ENCODE results near the gene FOSL1. TPM values are rescaled to one million over a fixed set of nuclear protein-coding genes. Genes with fewer than 3 reads are reported as not detected.

Gene FOSL1
- total RNA-seq, 1 donor from 2014 or later = 37.9 TPM

DNA sequence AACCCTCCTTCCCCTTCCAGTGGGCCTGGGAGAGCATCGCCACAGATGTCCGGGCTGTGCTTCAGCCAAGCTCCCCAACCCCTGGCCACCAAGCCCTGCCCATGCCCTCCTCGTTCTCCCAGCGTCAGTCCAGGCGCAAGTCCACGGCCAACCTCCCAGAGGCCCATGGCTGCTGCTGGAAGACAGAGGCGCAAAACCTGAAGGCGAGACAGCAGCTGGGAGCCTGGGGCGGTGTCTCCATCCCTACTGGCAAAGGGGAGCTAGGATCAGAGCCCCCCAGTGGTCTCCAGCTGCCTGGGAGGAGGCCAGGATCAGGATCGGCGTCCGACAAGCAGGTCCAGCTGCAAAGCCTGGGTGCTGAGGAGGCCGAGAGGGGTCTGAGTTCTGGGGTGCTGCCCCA is 46.9 kb upstream of the FOSL1 start:
- Mint-ChIP-seq H3K9me3 (ENCODE audit: unreplicated experiment) (no peaks in the 10 kb centered on the region), H3K4me1 (ENCODE audit: low read depth, unreplicated experiment) (peaks cover 2% of the 10 kb centered on the region), H3K4me3 (ENCODE audit: unreplicated experiment) (no peak overlapping the region), H3K27me3 (ENCODE audit: low read depth, unreplicated experiment) (peaks cover 8% of the 10 kb centered on the region), H3K27ac (ENCODE audit: unreplicated experiment) (no peak overlapping the region), H3K36me3 (ENCODE audit: low read depth, unreplicated experiment) (no peaks in the 10 kb centered on the region)
- Histone ChIP-seq H3K36me3 (ENCODE audit: insufficient read depth, low read length) (no peaks in the 10 kb centered on the region), H2AFZ (ENCODE audit: low read depth, low read length) (no peak overlapping the region), H3K27me3 (ENCODE audit: insufficient read depth, low read length) (no peaks in the 10 kb centered on the region), H3K4me3 (ENCODE audit: insufficient read depth, low read depth, low read length) (no peak overlapping the region), H3K9me3 (ENCODE audit: insufficient read depth, low read depth, low read length) (no peaks in the 10 kb centered on the region), H3K79me2 (ENCODE audit: insufficient read depth, low read length) (no peaks in the 10 kb centered on the region), H3K4me1 (ENCODE audit: insufficient read depth, low read length) (peaks cover under 1% of the 10 kb centered on the region), H3K9ac (ENCODE audit: low read length) (no peak overlapping the region), H4K20me1 (ENCODE audit: insufficient read depth, low read length) (no peaks in the 10 kb centered on the region), H3K4me2 (ENCODE audit: low read length) (no peak overlapping the region), H3K27ac (ENCODE audit: low read depth, low read length) (no peak overlapping the region)
- no peak for FAIRE-seq
- no peak for DNase-seq (ENCODE audit: low read depth)
- TF ChIP-seq EZH2 (IDR thresholded peaks at IDR 0.05; ENCODE audit: insufficient read depth, low read length) = no peak
- TF ChIP-seq, protein P1, sequence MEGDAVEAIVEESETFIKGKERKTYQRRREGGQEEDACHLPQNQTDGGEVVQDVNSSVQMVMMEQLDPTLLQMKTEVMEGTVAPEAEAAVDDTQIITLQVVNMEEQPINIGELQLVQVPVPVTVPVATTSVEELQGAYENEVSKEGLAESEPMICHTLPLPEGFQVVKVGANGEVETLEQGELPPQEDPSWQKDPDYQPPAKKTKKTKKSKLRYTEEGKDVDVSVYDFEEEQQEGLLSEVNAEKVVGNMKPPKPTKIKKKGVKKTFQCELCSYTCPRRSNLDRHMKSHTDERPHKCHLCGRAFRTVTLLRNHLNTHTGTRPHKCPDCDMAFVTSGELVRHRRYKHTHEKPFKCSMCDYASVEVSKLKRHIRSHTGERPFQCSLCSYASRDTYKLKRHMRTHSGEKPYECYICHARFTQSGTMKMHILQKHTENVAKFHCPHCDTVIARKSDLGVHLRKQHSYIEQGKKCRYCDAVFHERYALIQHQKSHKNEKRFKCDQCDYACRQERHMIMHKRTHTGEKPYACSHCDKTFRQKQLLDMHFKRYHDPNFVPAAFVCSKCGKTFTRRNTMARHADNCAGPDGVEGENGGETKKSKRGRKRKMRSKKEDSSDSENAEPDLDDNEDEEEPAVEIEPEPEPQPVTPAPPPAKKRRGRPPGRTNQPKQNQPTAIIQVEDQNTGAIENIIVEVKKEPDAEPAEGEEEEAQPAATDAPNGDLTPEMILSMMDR (IDR thresholded peaks at IDR 0.05; ENCODE audit: insufficient read depth, low read depth, low read length) = no peak

DNA sequence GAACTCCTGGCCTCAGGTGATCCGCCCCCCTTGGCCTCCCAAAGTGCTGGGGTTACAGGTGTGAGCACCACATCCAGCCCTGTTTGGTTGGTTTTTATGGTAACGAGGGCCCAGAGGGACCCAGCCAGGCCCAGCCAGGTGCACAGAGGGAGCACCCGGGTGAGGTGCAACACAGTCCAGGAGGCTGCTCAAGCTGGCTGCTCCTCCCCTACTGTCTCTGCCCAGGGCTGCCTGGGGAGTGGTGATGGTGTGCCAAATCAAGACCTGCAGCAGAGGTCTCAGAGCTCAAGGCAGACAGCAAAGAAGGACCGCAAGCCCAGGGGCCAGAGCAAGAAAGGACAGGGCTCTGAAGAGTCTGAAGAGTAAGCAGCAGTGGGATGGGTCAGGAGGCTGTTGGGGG is 46.5 kb upstream of the FOSL1 start:
- TF ChIP-seq, protein P1 (IDR thresholded peaks at IDR 0.05; ENCODE audit: insufficient read depth, low read depth, low read length) = no peak
- TF ChIP-seq EZH2 (IDR thresholded peaks at IDR 0.05; ENCODE audit: insufficient read depth, low read length) = no peak
- Histone ChIP-seq H3K27me3 (ENCODE audit: insufficient read depth, low read length) (no peaks in the 10 kb centered on the region), H3K4me2 (ENCODE audit: low read length) (no peak overlapping the region), H3K36me3 (ENCODE audit: insufficient read depth, low read length) (no peaks in the 10 kb centered on the region), H2AFZ (ENCODE audit: low read depth, low read length) (no peak overlapping the region), H3K4me1 (ENCODE audit: insufficient read depth, low read length) (peaks cover 5% of the 10 kb centered on the region), H3K9ac (ENCODE audit: low read length) (no peak overlapping the region), H3K27ac (ENCODE audit: low read depth, low read length) (no peak overlapping the region), H3K9me3 (ENCODE audit: insufficient read depth, low read depth, low read length) (no peaks in the 10 kb centered on the region), H4K20me1 (ENCODE audit: insufficient read depth, low read length) (no peaks in the 10 kb centered on the region), H3K79me2 (ENCODE audit: insufficient read depth, low read length) (no peaks in the 10 kb centered on the region), H3K4me3 (ENCODE audit: insufficient read depth, low read depth, low read length) (no peak overlapping the region)
- FAIRE-seq (no peak), DNase-seq (ENCODE audit: low read depth) (no peak)
- Mint-ChIP-seq H3K4me3 (ENCODE audit: unreplicated experiment) (no peak overlapping the region), H3K4me1 (ENCODE audit: low read depth, unreplicated experiment) (peaks cover 2% of the 10 kb centered on the region), H3K27me3 (ENCODE audit: low read depth, unreplicated experiment) (peaks cover 8% of the 10 kb centered on the region), H3K36me3 (ENCODE audit: low read depth, unreplicated experiment) (no peaks in the 10 kb centered on the region), H3K27ac (ENCODE audit: unreplicated experiment) (no peak overlapping the region), H3K9me3 (ENCODE audit: unreplicated experiment) (no peaks in the 10 kb centered on the region)

DNA sequence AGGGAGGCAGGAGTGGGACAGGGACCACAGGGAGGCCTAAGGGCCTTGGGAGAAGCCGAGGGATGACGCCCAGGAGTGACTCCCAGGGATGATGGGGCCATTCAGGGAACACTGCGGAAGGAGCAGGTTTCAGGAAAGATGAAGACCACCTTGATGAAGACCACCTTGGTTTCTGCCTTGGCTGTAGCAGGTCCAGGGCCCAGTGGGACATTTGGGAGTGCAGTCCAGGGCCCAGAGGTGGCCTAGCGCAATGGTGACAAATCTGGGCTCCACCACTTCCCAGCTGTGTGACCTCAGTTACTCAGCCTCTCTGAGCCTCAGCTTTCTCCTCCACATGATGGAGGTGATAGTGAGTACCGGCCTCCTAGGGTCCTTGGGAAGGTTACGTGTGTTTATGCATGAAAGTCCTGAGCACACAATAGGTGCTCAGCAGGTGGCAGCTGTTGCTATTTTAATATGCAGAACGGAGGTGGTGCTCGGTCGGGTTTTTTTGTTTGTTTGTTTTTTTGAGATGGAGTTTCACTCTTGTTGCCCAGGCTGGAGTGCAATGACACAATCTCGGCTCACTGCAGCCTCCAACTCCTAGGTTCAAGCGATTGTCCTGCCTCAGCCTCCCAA is 45.9 kb upstream of the FOSL1 start:
- no peak overlapping the region for H3K4me3 ChIP-seq (ENCODE audit: insufficient read depth, low read depth, low read length)
- H3K27me3 Mint-ChIP-seq (ENCODE audit: low read depth, unreplicated experiment) = peaks cover 8% of the 10 kb centered on the region
- H4K20me1 ChIP-seq (ENCODE audit: insufficient read depth, low read length) = no peaks in the 10 kb centered on the region
- H3K4me3 Mint-ChIP-seq (ENCODE audit: unreplicated experiment) = no peak overlapping the region
- no peak overlapping the region for H3K4me2 ChIP-seq (ENCODE audit: low read length)
- H3K36me3 ChIP-seq (ENCODE audit: insufficient read depth, low read length) = no peaks in the 10 kb centered on the region
- no peaks in the 10 kb centered on the region for H3K27me3 ChIP-seq (ENCODE audit: insufficient read depth, low read length)
- TF ChIP-seq EZH2 (IDR thresholded peaks at IDR 0.05; ENCODE audit: insufficient read depth, low read length) = no peak
- TF ChIP-seq, protein P1 (IDR thresholded peaks at IDR 0.05; ENCODE audit: insufficient read depth, low read depth, low read length) = no peak
- FAIRE-seq (no peak), DNase-seq (ENCODE audit: low read depth) (no peak)
- no peak overlapping the region for H2AFZ ChIP-seq (ENCODE audit: low read depth, low read length)
- H3K79me2 ChIP-seq (ENCODE audit: insufficient read depth, low read length) = no peaks in the 10 kb centered on the region
- H3K9me3 Mint-ChIP-seq (ENCODE audit: unreplicated experiment) = no peaks in the 10 kb centered on the region
- no peaks in the 10 kb centered on the region for H3K36me3 Mint-ChIP-seq (ENCODE audit: low read depth, unreplicated experiment)
- no peak overlapping the region for H3K27ac Mint-ChIP-seq (ENCODE audit: unreplicated experiment)
- peaks cover 8% of the 10 kb centered on the region for H3K4me1 Mint-ChIP-seq (ENCODE audit: low read depth, unreplicated experiment)
- H3K4me1 ChIP-seq (ENCODE audit: insufficient read depth, low read length) = peaks cover 10% of the 10 kb centered on the region
- no peaks in the 10 kb centered on the region for H3K9me3 ChIP-seq (ENCODE audit: insufficient read depth, low read depth, low read length)
- H3K27ac ChIP-seq (ENCODE audit: low read depth, low read length) = no peak overlapping the region
- H3K9ac ChIP-seq (ENCODE audit: low read length) = no peak overlapping the region
